GM19023 (cell line): ENCODE results near the gene CHDH.

ENCODE experiments used
- ATAC-seq: cut with Tn5 transposase; IDR thresholded peaks from one replicate; pipeline ENCODE4 v1.9.1; 2021; ENCODE audit warnings: mild to moderate bottlenecking, moderate library complexity; ENCODE audit not compliant: unreplicated experiment

The CHDH gene

GRCh38 chr3:53856964-53857363, 10.7 kb upstream of the CHDH start:
- no peak for ATAC-seq

- ATAC-seq, result no peak
These were observed 4.7 kb upstream of the CHDH start for GRCh38 chr3:53850895-53851294.

- ATAC-seq, result no peak
These were observed 3.7 kb upstream of the CHDH start for GRCh38 chr3:53849916-53850315.

GRCh38 chr3:53846851-53847155, 584 bp upstream of the CHDH start:
- ATAC-seq, result no peak

- ATAC-seq, result no peak
These were observed 412 bp downstream of the CHDH start for GRCh38 chr3:53845881-53846133.

GRCh38 chr3:53845103-53845880, 927 bp downstream of the CHDH start:
- ATAC-seq, result peak; percentile 9

- ATAC-seq, result peak; percentile 0
These were observed 1.7 kb downstream of the CHDH start for GRCh38 chr3:53844262-53845102.

- ATAC-seq, result peak; percentile 43
These were observed 2.7 kb downstream of the CHDH start for GRCh38 chr3:53843195-53844177.

GRCh38 chr3:53842436-53843194, 3.6 kb downstream of the CHDH start:
- no peak for ATAC-seq

GRCh38 chr3:53841296-53841695, 4.9 kb downstream of the CHDH start:
- ATAC-seq, result no peak

- no peak for ATAC-seq
These were observed 8.9 kb downstream of the CHDH start for GRCh38 chr3:53837331-53837730.

- ATAC-seq, result no peak
These were observed 9.9 kb downstream of the CHDH start for GRCh38 chr3:53836084-53836872.

- ATAC-seq, result no peak
These were observed 11.0 kb downstream of the CHDH start for GRCh38 chr3:53835257-53835656.

- no peak for ATAC-seq
These were observed 11.7 kb downstream of the CHDH start for GRCh38 chr3:53834429-53835095.

GRCh38 chr3:53833700-53834099, 12.5 kb downstream of the CHDH start:
- ATAC-seq, result no peak

- no peak for ATAC-seq
These were observed 13.1 kb downstream of the CHDH start for GRCh38 chr3:53833053-53833645.

- no peak for ATAC-seq
These were observed 15.3 kb downstream of the CHDH start for GRCh38 chr3:53830944-53831343.

GRCh38 chr3:53829605-53830004, 16.6 kb downstream of the CHDH start:
- no peak for ATAC-seq

GRCh38 chr3:53828581-53828980, 17.6 kb downstream of the CHDH start:
- ATAC-seq, result no peak
